NCI-H1105 treated with DMSO at 0.1 percent for 48 hours (cell line): Measurements from ENCODE around the gene USO1.
"Not testable (repeated sequence)": the region's sequence is repeated elsewhere in the genome, so short reads cannot be mapped to it uniquely, and the experiment has no call there.

Source experiments
- DNase-seq: peaks from one replicate; lab custom pipeline; 2025; lab: John Stamatoyannopoulos, UW

Gene USO1

GRCh38 chr4:75769036-75769435 is 44.7 kb downstream of the USO1 start:
- DNase-seq: no peak

GRCh38 chr4:75771607-75772006 is 47.2 kb downstream of the USO1 start:
- DNase-seq: no peak

GRCh38 chr4:75777589-75777988 is 53.2 kb downstream of the USO1 start:
- no peak for DNase-seq

- DNase-seq: no peak
These were observed 54.9 kb downstream of the USO1 start for GRCh38 chr4:75779105-75779757.

- DNase-seq: no peak
These were observed 56.9 kb downstream of the USO1 start for GRCh38 chr4:75781305-75781704.

- DNase-seq: no peak
These were observed 62.1 kb downstream of the USO1 start for GRCh38 chr4:75786526-75786925.

- DNase-seq: no peak
These were observed 62.6 kb downstream of the USO1 start for GRCh38 chr4:75786938-75787337.

GRCh38 chr4:75790024-75790423 is 65.6 kb downstream of the USO1 start:
- DNase-seq: no peak

GRCh38 chr4:75800972-75801371 is 76.6 kb downstream of the USO1 start:
- no peak for DNase-seq

- not testable (repeated sequence) for DNase-seq
These were observed 81.7 kb downstream of the USO1 start for GRCh38 chr4:75806035-75806434.

- no peak for DNase-seq
These were observed 93.5 kb downstream of the USO1 start for GRCh38 chr4:75817901-75818300.

GRCh38 chr4:75819121-75819520 is 94.7 kb downstream of the USO1 start:
- DNase-seq: no peak

GRCh38 chr4:75820197-75820596 is 95.8 kb downstream of the USO1 start:
- no peak for DNase-seq

GRCh38 chr4:75820676-75821075 is 96.3 kb downstream of the USO1 start:
- no peak for DNase-seq

- DNase-seq: no peak
These were observed 96.8 kb downstream of the USO1 start for GRCh38 chr4:75821216-75821615.

GRCh38 chr4:75821966-75822365 is 97.6 kb downstream of the USO1 start:
- DNase-seq: no peak

GRCh38 chr4:75822416-75822815 is 98.0 kb downstream of the USO1 start:
- DNase-seq: no peak

GRCh38 chr4:75823812-75824211 is 99.4 kb downstream of the USO1 start:
- DNase-seq: no peak

- no peak for DNase-seq
These were observed 106.5 kb downstream of the USO1 start for GRCh38 chr4:75830906-75831305.

- DNase-seq: peak; percentile 64
These were observed 107.6 kb downstream of the USO1 start for GRCh38 chr4:75831856-75832405.

GRCh38 chr4:75834095-75834771 is 109.9 kb downstream of the USO1 start:
- DNase-seq: no peak

GRCh38 chr4:75834772-75835154 is 110.4 kb downstream of the USO1 start:
- no peak for DNase-seq

GRCh38 chr4:75841641-75842520 is 117.5 kb downstream of the USO1 start:
- DNase-seq: no peak
